ENCODE measurements around the gene GREM2. TPM values are rescaled to one million over a fixed set of nuclear protein-coding genes. Genes with fewer than 3 reads are reported as not detected.

The GREM2 gene
- total RNA-seq, 2 donors from 2014 or later, result under 0.01 TPM; not detected in 1

DNA sequence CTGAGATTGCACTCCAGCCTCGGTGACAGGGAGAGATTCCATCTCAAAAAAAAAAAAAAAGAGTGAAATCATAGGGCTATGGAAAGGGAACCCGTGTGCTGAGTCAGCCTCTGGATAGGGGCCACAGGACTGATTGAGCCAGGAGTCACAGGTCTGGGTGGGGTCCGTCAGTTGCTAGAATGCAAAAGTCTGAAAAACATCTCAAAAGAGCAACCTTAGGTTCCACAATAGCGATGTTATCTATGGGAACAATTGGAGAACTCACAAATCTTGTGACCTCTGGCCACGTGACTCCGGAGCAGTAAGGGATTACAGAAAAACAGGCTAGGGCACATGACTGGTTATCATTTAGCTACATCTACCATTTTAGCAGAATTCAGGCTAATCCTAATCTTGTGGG, 32.8 kb upstream of the GREM2 start:
- DNase-seq (no peak), ATAC-seq (no peak)
- no peaks in the 10 kb centered on the region for H3K4me1 ChIP-seq
- WGBS, 2 donors, result 46 to 54% methylated on average over 6 of the region's 6 CpGs
- H3K4me3 ChIP-seq, result no peak overlapping the region
- TF ChIP-seq, protein P1, sequence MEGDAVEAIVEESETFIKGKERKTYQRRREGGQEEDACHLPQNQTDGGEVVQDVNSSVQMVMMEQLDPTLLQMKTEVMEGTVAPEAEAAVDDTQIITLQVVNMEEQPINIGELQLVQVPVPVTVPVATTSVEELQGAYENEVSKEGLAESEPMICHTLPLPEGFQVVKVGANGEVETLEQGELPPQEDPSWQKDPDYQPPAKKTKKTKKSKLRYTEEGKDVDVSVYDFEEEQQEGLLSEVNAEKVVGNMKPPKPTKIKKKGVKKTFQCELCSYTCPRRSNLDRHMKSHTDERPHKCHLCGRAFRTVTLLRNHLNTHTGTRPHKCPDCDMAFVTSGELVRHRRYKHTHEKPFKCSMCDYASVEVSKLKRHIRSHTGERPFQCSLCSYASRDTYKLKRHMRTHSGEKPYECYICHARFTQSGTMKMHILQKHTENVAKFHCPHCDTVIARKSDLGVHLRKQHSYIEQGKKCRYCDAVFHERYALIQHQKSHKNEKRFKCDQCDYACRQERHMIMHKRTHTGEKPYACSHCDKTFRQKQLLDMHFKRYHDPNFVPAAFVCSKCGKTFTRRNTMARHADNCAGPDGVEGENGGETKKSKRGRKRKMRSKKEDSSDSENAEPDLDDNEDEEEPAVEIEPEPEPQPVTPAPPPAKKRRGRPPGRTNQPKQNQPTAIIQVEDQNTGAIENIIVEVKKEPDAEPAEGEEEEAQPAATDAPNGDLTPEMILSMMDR (IDR thresholded peaks at IDR 0.05), result no peak
- no peak for TF ChIP-seq POLR2A (IDR thresholded peaks at IDR 0.05)
- H3K36me3 ChIP-seq (replicated peaks in 1 of 2; ENCODE audit: insufficient read depth in 1 of 2, low read depth in 2 of 2), result no peaks in the 10 kb centered on the region
- intact Hi-C loops (cut with DNase I), result no loop called here
- H3K27ac ChIP-seq, result no peak overlapping the region
- no peaks in the 10 kb centered on the region for H3K27me3 ChIP-seq
- H3K9me3 ChIP-seq, result no peaks in the 10 kb centered on the region

DNA sequence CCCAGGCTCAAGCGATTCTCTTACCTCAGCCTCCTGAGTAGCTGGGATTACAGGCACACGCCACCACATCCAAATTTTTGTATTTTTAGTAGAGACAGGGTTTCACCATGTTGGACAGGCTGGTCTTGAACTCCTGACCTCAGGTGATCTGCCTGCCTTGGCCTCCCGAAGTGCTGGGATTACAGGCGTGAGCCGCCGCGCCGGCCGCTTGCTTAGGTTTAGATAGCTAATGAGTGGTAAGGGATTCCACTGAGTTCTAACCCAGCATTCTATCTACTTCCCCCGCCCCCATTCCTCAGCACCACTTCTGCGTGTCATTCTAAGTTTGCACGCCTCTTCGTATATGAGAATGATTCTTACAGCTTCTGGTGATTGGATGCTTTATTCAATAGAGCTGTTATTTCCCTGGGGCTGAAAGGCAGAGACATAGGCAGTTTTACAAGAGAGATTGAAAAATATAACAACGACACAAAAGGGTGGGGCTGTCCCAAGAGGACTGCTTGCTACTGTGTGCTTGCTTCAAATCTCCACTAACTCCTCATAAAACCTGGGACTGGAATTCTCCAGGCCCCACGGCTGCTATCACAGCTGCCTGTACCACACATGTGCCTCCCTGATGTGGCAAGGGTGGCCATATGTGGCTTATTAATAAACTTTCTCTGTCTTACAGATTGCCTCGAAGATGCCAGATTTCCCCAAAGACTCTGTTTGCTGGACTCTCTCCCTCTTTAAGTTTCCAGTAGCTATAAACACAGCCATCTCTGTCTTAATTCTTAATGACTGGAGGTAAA, 23.7 kb upstream of the GREM2 start:
- no peaks in the 10 kb centered on the region for H3K36me3 ChIP-seq (replicated peaks in 1 of 2; ENCODE audit: insufficient read depth in 1 of 2, low read depth in 2 of 2)
- DNase-seq (no peak), ATAC-seq (no peak)
- no peaks in the 10 kb centered on the region for H3K4me1 ChIP-seq
- H3K9me3 ChIP-seq, result no peaks in the 10 kb centered on the region
- no peaks in the 10 kb centered on the region for H3K27me3 ChIP-seq
- no peak for TF ChIP-seq POLR2A (IDR thresholded peaks at IDR 0.05)
- TF ChIP-seq, protein P1 (IDR thresholded peaks at IDR 0.05), result no peak
- H3K27ac ChIP-seq, result no peak overlapping the region
- H3K4me3 ChIP-seq, result no peak overlapping the region
- intact Hi-C loops (cut with DNase I), result no loop called here
- 79 to 81% methylated on average over 16 of the region's 16 CpGs for WGBS, 2 donors

DNA sequence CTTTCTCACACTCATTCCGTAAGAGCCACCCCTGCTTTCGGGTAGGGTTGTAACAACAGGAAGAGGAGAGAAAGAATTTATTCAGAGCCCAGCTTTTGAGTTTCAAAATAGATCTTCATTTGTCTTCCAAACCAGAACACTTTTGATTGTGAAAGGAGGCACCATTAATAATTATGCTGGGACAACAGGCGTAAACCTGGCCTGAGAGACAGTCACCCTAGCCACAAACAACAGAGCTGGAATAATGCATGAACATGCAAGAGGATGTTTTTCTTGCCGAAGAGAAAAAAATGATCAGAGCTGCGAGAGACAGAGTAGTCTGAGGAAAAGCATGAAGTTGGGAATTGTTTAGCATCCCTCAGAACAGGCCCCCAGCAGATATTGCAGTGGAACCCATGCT, 18.5 kb upstream of the GREM2 start:
- H3K36me3 ChIP-seq (replicated peaks in 1 of 2; ENCODE audit: insufficient read depth in 1 of 2, low read depth in 2 of 2), result no peaks in the 10 kb centered on the region
- no peak overlapping the region for H3K4me3 ChIP-seq
- no peaks in the 10 kb centered on the region for H3K4me1 ChIP-seq
- no peaks in the 10 kb centered on the region for H3K9me3 ChIP-seq
- H3K27ac ChIP-seq, result no peak overlapping the region
- intact Hi-C loops (cut with DNase I), result no loop called here
- H3K27me3 ChIP-seq, result no peaks in the 10 kb centered on the region
- TF ChIP-seq, protein P1 (IDR thresholded peaks at IDR 0.05), result no peak
- no peak for TF ChIP-seq POLR2A (IDR thresholded peaks at IDR 0.05)
- ATAC-seq (no peak), DNase-seq (no peak)
- 61 to 66% methylated on average over 5 of the region's 5 CpGs for WGBS, 2 donors

GRCh38 chr1:240621249-240621648, 9.3 kb upstream of the GREM2 start:
- no peak for ATAC-seq
- H3K27me3 ChIP-seq, result no peaks in the 10 kb centered on the region
- H3K4me1 ChIP-seq, result no peaks in the 10 kb centered on the region
- TF ChIP-seq, protein P1 (IDR thresholded peaks at IDR 0.05), result no peak
- TF ChIP-seq POLR2A (IDR thresholded peaks at IDR 0.05), result no peak
- intact Hi-C loops (cut with DNase I), result no loop called here
- H3K4me3 ChIP-seq, result no peak overlapping the region
- 87 to 90% methylated on average over 2 of the region's 2 CpGs for WGBS, 2 donors
- no peak overlapping the region for H3K27ac ChIP-seq
- no peaks in the 10 kb centered on the region for H3K36me3 ChIP-seq (replicated peaks in 1 of 2; ENCODE audit: insufficient read depth in 1 of 2, low read depth in 2 of 2)
- H3K9me3 ChIP-seq, result no peaks in the 10 kb centered on the region
- no peak for DNase-seq
